PC-3 (cell line): Measurements from ENCODE around the gene SYNE1. TPM values are rescaled to one million over a fixed set of nuclear protein-coding genes. Genes with fewer than 3 reads are reported as not detected.
A peak's percentile ranks its signal among the peaks of the same experiment; 100 is the strongest.

Source experiments
- ATAC-seq: fragments of 200-7000 bp; cut with Tn5 transposase; 2 replicates; pipeline ENCODE4 v1.9.1; 2020; ENCODE audit warnings: mild to moderate bottlenecking, moderate library complexity
- BruUV-seq: library from RNA; stranded (reverse); fragments of 400-500 nt; replicated peaks from 2 replicates; lab custom pipeline; 2021; lab: Mats Ljungman, UMichigan
- CTCF ChIA-PET: fragments of 300-600 bp; sonication (Branson Sonifier 250); formaldehyde crosslinking; loops from one replicate; lab custom pipeline; 2022; ENCODE audit warnings: antibody characterized with exemption; lab: Charles Lee
- POLR2A ChIA-PET: fragments of 300-600 bp; sonication (Branson Sonifier 250); formaldehyde crosslinking; loops from one replicate; lab custom pipeline; 2022; ENCODE audit warnings: antibody characterized with exemption; ENCODE audit not compliant: unreplicated experiment; lab: Charles Lee
- DNase-seq: peaks from one replicate; pipeline ENCODE4 v3.0.0-alpha.2; 2015
- H2AFZ ChIP-seq: fragments of 300-600 bp; sonication (generic); 2 replicates; pipeline ENCODE4 v1.6.0; 2016; ENCODE audit warnings: antibody characterized with exemption, low read length
- H3F3A ChIP-seq: fragments of 300-600 bp; sonication (generic); one replicate; pipeline ENCODE4 v1.6.0; 2017; ENCODE audit warnings: antibody characterized with exemption, low read length, control low read depth, mild to moderate bottlenecking; ENCODE audit not compliant: unreplicated experiment
- H3K27ac ChIP-seq: fragments of 300-600 bp; sonication (generic); 2 replicates; pipeline ENCODE4 v1.5.1; 2016; ENCODE audit warnings: mild to moderate bottlenecking, low read length
- H3K27me3 ChIP-seq: fragments of 300-600 bp; sonication (generic); 2 replicates; pipeline ENCODE4 v1.6.1; 2016; ENCODE audit warnings: low read length, mixed read lengths
- H3K36me3 ChIP-seq: fragments of 300-600 bp; sonication (generic); 2 replicates; pipeline ENCODE4 v1.6.1; 2016; ENCODE audit warnings: low read depth, mixed run types, low read length, mixed read lengths
- H3K4me1 ChIP-seq: fragments of 300-600 bp; sonication (generic); 2 replicates; pipeline ENCODE4 v1.5.1; 2016; ENCODE audit warnings: low read length; ENCODE audit not compliant: insufficient read depth
- H3K4me2 ChIP-seq: fragments of 300-600 bp; sonication (generic); 2 replicates; pipeline ENCODE4 v1.6.0; 2016; ENCODE audit warnings: low read length
- H3K4me3 ChIP-seq: fragments of 300-600 bp; sonication (generic); 2 replicates; pipeline ENCODE4 v1.5.1; 2016; ENCODE audit warnings: mild to moderate bottlenecking, low read length, mixed read lengths
- H3K79me2 ChIP-seq: fragments of 300-600 bp; sonication (generic); 2 replicates; pipeline ENCODE4 v1.6.1; 2017; ENCODE audit warnings: low read length, mixed read lengths
- H3K9ac ChIP-seq: fragments of 300-600 bp; sonication (generic); 2 replicates; pipeline ENCODE4 v1.6.0; 2016; ENCODE audit warnings: mild to moderate bottlenecking, low read length
- H3K9me2 ChIP-seq: fragments of 300-600 bp; sonication (generic); replicated peaks from 2 replicates; pipeline ENCODE4 v1.6.1; 2016; ENCODE audit warnings: mixed run types, low read length, mixed read lengths
- H3K9me3 ChIP-seq: fragments of 300-600 bp; sonication (generic); 2 replicates; pipeline ENCODE4 v1.6.1; 2016; ENCODE audit warnings: low read length, mixed read lengths
- H4K20me1 ChIP-seq: fragments of 300-600 bp; sonication (generic); 2 replicates; pipeline ENCODE4 v1.6.1; 2016; ENCODE audit warnings: low read length, mixed read lengths
- EZH2 ChIP-seq: fragments of 300-600 bp; sonication (generic); IDR thresholded peaks from one replicate; pipeline ENCODE4 v1.6.1; 2017; ENCODE audit warnings: antibody characterized with exemption, mild to moderate bottlenecking, low read length; ENCODE audit not compliant: unreplicated experiment
- EZH2phosphoT487 ChIP-seq: fragments of 300-600 bp; sonication (generic); IDR thresholded peaks from 2 replicates; pipeline ENCODE4 v1.6.1; 2018; ENCODE audit warnings: mild to moderate bottlenecking, antibody characterized with exemption, low read length, borderline replicate concordance
- intact Hi-C: fragments of 100-400 bp; cut with micrococcal nuclease; formaldehyde crosslinking; loops from 2 replicates; pipeline ENCODE4 v1.9.0; 2023
- total RNA-seq: library from RNA; depleted of rRNA; stranded (reverse); fragments of >200 nt; gene quantifications from 2 replicates; pipeline ENCODE4 v1.2.3, GENCODE V29; 2014
- TF ChIP-seq, protein P1 (sequence below): fragments of 300-600 bp; sonication (generic); conservative IDR thresholded peaks from 2 replicates; pipeline ENCODE4 v1.5.1; 2017; ENCODE audit warnings: antibody characterized with exemption, low read depth, mild to moderate bottlenecking, low read length

SYNE1 gene
- total RNA-seq, 1 experiment from 2014 or later = 16.7 TPM

DNA sequence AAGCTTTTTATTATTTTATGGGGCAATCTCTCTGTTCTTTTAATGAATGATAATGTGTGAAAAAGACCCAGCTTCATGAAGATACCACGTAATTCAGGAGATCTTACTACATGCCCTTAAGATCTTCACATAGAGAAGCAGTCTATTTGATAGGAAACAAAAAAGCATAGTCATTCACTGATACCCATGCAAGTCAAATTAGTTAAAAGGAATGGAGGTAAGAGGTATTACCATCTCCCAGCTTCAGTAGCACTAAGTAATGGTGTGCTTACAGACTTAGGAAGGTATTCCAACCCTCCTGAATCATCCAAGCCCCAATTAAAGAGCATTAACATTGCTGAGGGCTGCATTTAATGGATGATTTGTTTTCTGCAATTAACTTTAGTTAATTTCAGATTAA lies 364.7 kb downstream of the SYNE1 start:
- H4K20me1 ChIP-seq = no peaks in the 10 kb centered on the region
- ChIA-PET POLR2A (no interaction called here), CTCF (interaction anchor here (0.6 kb wide), 1 partner anchor 29 kb away, joined by 3 read pairs; no protein-coding TSS in a partner anchor)
- peak overlapping the region; percentile 32; the same call in 1 of the 2 replicates for H3K4me2 ChIP-seq
- no peaks in the 10 kb centered on the region for H3K9me2 ChIP-seq
- no peaks in the 10 kb centered on the region for H3K36me3 ChIP-seq
- no peak overlapping the region for H3K9ac ChIP-seq
- H2AFZ ChIP-seq = no peak overlapping the region
- H3K4me3 ChIP-seq = no peak overlapping the region
- ATAC-seq = peak; percentile 22; the same call in 1 of the 2 replicates
- no peak for TF ChIP-seq EZH2
- TF ChIP-seq, protein P1, sequence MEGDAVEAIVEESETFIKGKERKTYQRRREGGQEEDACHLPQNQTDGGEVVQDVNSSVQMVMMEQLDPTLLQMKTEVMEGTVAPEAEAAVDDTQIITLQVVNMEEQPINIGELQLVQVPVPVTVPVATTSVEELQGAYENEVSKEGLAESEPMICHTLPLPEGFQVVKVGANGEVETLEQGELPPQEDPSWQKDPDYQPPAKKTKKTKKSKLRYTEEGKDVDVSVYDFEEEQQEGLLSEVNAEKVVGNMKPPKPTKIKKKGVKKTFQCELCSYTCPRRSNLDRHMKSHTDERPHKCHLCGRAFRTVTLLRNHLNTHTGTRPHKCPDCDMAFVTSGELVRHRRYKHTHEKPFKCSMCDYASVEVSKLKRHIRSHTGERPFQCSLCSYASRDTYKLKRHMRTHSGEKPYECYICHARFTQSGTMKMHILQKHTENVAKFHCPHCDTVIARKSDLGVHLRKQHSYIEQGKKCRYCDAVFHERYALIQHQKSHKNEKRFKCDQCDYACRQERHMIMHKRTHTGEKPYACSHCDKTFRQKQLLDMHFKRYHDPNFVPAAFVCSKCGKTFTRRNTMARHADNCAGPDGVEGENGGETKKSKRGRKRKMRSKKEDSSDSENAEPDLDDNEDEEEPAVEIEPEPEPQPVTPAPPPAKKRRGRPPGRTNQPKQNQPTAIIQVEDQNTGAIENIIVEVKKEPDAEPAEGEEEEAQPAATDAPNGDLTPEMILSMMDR = no peak
- TF ChIP-seq EZH2phosphoT487 = no peak
- intact Hi-C loops = no loop called here
- H3K27me3 ChIP-seq = no peaks in the 10 kb centered on the region
- H3K4me1 ChIP-seq = peaks cover 53% of the 10 kb centered on the region
- H3F3A ChIP-seq = no peaks in the 10 kb centered on the region
- DNase-seq = no peak
- H3K9me3 ChIP-seq = no peaks in the 10 kb centered on the region
- BruUV-seq = no TSS peak
- no peaks in the 10 kb centered on the region for H3K79me2 ChIP-seq
- H3K27ac ChIP-seq = peak overlapping the region; percentile 33; the same call in 1 of the 2 replicates

DNA sequence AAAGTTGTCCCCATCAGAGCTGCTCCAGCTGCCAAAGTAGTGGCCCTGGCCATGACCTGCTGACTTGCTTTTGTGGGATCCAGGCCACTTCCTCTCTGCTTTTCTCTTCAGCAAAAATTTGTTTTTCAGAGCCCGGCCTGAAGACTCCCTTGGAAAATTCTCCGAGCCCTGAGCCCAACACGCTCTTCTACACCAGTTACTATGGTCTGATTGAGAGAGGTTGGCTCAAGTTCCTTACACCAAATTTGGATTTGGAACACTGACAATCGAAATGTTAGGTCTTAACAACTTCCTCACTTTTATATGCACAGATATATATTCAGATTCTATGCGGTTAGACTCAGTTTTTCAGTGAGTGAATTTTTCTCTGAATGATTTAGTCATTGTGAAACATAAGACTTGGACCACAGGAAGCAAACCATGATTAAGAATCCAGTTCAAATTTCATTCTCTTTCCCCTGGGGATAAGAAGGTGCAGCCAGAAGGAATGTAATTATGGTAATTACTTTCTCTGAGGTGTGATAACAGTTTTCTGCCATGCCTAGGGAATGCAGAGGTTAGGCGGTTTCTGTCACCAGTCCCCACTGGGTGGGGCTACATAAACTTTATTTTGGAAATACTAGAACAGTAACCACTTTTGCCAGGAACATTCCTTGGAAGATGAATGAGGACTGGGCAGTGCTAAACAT lies 365.2 kb downstream of the SYNE1 start:
- H3K27ac ChIP-seq = peak overlapping the region; percentile 33; the same call in 1 of the 2 replicates
- H3K9me2 ChIP-seq = no peaks in the 10 kb centered on the region
- peak overlapping the region; percentile 32 for H3K4me2 ChIP-seq
- CTCF ChIA-PET = no interaction called here
- intact Hi-C loops = no loop called here
- peak; percentile 27; the same call in 1 of the 2 replicates for ATAC-seq
- H3F3A ChIP-seq = no peaks in the 10 kb centered on the region
- no peak overlapping the region for H2AFZ ChIP-seq
- BruUV-seq = no TSS peak
- peaks cover 53% of the 10 kb centered on the region for H3K4me1 ChIP-seq
- TF ChIP-seq, protein P1 = no peak
- no peak for TF ChIP-seq EZH2phosphoT487
- no peak for TF ChIP-seq EZH2
- no peaks in the 10 kb centered on the region for H3K79me2 ChIP-seq
- no peaks in the 10 kb centered on the region for H4K20me1 ChIP-seq
- H3K9me3 ChIP-seq = no peaks in the 10 kb centered on the region
- H3K9ac ChIP-seq = no peak overlapping the region
- H3K4me3 ChIP-seq = no peak overlapping the region
- H3K36me3 ChIP-seq = no peaks in the 10 kb centered on the region
- DNase-seq = peak; percentile 64
- H3K27me3 ChIP-seq = no peaks in the 10 kb centered on the region
- POLR2A ChIA-PET = no interaction called here

DNA sequence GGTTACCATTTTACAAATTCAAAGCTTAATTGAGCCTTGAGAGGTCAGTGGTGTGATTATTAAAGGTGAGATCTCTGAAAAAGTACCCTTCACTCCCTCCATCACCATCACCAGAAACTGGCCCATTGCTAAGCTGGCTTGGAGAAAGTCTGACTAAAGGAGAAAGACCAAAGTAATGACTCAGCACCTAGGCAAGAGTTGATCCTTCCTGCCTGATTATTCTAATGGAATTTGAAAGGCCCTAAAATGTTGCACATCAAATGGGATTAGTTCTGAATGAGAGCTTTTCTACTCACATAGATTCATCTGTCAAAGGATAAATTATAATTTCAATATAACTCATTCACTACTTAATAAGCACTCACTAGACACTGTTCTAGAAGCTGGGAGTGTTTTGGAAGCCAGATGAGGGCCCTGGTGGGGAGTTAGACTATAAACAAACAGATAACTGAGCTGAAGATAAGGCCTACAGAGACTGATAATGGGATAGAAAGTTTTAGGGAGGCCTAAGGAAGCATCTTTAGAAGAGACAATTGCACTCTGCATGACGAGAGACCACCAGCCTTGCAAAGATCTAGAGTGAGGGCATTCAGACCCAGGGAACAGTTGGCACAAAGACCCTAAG lies 366.7 kb downstream of the SYNE1 start:
- BruUV-seq = no TSS peak
- Histone ChIP-seq H3K4me3 (no peak overlapping the region), H3K4me1 (peaks cover 54% of the 10 kb centered on the region), H4K20me1 (no peaks in the 10 kb centered on the region), H3K79me2 (no peaks in the 10 kb centered on the region), H3F3A (no peaks in the 10 kb centered on the region), H3K27me3 (no peaks in the 10 kb centered on the region), H3K9me2 (no peaks in the 10 kb centered on the region), H3K9me3 (no peaks in the 10 kb centered on the region), H3K27ac (0 out of 2 replicates have a peak overlapping the region, but pooled peaks have one; percentile 3), H3K9ac (no peak overlapping the region), H2AFZ (no peak overlapping the region), H3K4me2 (no peak overlapping the region), H3K36me3 (no peaks in the 10 kb centered on the region)
- ChIA-PET POLR2A (no interaction called here), CTCF (interaction anchor here (0.7 kb wide), 1 partner anchor 36 kb away, joined by 3 read pairs; no protein-coding TSS in a partner anchor)
- ATAC-seq (peak; percentile 42; the same call in 1 of the 2 replicates), DNase-seq (peak; percentile 61)
- TF ChIP-seq EZH2 = no peak
- TF ChIP-seq, protein P1 = no peak
- no peak for TF ChIP-seq EZH2phosphoT487
- intact Hi-C loops = no loop called here
